Suppressor macrophage treated with lipopolysaccharide for 1 hour (primary cell): ENCODE results near the gene FOXL3.

Source experiments
- DNase-seq, 3 donors: peaks; one replicate each; pipeline ENCODE4 v3.0.0-alpha.2; 2020 to 2022

The FOXL3 gene

GRCh38 chr7:304574-305409 is 14.8 kb downstream of the FOXL3 start:
- no peak for DNase-seq

GRCh38 chr7:305410-306151 is 15.6 kb downstream of the FOXL3 start:
- no peak for DNase-seq

- no peak for DNase-seq
Observed at GRCh38 chr7:307970-308369, 18.0 kb downstream of the FOXL3 start.

GRCh38 chr7:309586-310228 is 19.7 kb downstream of the FOXL3 start:
- DNase-seq: no peak

GRCh38 chr7:311131-311680 is 21.2 kb downstream of the FOXL3 start:
- DNase-seq: no peak

GRCh38 chr7:311796-312195 is 21.8 kb downstream of the FOXL3 start:
- no peak for DNase-seq

GRCh38 chr7:312424-312823 is 22.5 kb downstream of the FOXL3 start:
- no peak for DNase-seq

GRCh38 chr7:314853-315252 is 24.9 kb downstream of the FOXL3 start:
- DNase-seq: no peak

- no peak for DNase-seq
Observed at GRCh38 chr7:315516-316265, 25.7 kb downstream of the FOXL3 start.

GRCh38 chr7:317643-318405 is 27.9 kb downstream of the FOXL3 start:
- no peak for DNase-seq

GRCh38 chr7:318476-318875 is 28.5 kb downstream of the FOXL3 start:
- no peak for DNase-seq

GRCh38 chr7:318878-319661 is 29.1 kb downstream of the FOXL3 start:
- no peak for DNase-seq

GRCh38 chr7:320297-320696 is 30.3 kb downstream of the FOXL3 start:
- no peak for DNase-seq

- DNase-seq: peak; percentile 56 to 80 (median 66)
Observed at GRCh38 chr7:322111-322671, 32.2 kb downstream of the FOXL3 start.

- DNase-seq: no peak
Observed at GRCh38 chr7:322708-323111, 32.7 kb downstream of the FOXL3 start.

- no peak for DNase-seq
Observed at GRCh38 chr7:323410-323809, 33.4 kb downstream of the FOXL3 start.

GRCh38 chr7:324011-324410 is 34.0 kb downstream of the FOXL3 start:
- no peak for DNase-seq

- DNase-seq: no peak
Observed at GRCh38 chr7:325051-325798, 35.3 kb downstream of the FOXL3 start.

- no peak for DNase-seq
Observed at GRCh38 chr7:325811-326210, 35.8 kb downstream of the FOXL3 start.

GRCh38 chr7:326273-326672 is 36.3 kb downstream of the FOXL3 start:
- no peak for DNase-seq
